ENCODE data around the gene TXNRD2.

Gene TXNRD2

DNA sequence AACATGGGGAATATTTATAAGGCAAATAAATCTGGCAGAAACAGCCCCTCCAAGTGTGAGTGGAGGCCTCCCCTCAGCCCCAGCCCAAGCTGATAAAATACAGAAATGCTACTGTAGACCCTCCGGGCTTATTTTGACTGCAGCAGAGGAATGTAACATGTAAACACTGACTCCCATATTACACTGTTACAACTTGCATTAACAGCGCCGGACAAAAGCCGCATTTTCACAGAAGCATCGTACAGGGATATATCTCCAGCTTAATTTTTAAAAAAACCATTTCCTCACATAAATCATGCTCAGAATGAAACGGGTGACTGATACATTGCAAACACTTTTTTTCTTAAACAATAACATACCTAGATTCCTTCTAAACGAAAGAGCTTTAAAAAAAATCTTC, 36.7 kb downstream of the TXNRD2 start:
- H3K36me3 Mint-ChIP-seq (ENCODE audit: low read depth) = peaks cover 1% of the 10 kb centered on the region
- no peaks in the 10 kb centered on the region for H3K27me3 Mint-ChIP-seq (ENCODE audit: low read depth)
- H3K9me3 Mint-ChIP-seq = no peaks in the 10 kb centered on the region
- H3K4me1 Mint-ChIP-seq (ENCODE audit: low read depth) = peaks cover 1% of the 10 kb centered on the region
- no peak overlapping the region for H3K27ac Mint-ChIP-seq
- H3K4me3 Mint-ChIP-seq = no peak overlapping the region

DNA sequence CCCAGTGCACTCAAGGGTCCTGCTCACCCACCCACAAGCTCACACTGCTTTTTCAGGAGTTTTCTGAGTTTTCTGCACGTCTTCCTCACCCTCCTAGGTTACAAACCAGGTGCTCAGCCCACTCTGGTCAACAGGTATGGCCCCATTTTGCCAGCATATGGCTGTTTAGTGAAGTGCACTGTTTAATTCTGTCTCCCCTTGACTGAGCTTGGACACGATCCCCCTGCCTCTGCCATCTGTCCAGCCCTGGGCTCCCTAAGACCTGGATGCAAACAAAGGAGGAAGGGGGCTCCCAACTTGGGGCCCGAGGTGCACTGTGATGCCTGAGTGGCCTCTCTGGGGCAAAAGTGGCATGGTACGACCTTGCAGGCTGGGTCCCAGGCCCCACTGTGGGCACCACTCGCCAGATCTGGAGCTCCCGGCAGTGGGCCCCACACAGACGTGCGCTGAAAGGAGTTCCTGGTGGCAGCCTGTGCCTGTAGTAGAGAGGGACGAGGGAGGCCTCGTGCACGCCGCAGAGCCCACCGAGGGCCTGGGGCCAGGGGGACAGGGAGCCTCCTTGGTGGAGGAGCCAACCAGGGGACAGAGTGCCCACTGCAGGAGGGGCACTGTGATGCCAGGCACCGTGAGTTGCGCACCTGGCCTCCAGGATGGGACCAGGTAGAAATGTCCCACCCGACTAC, 37.3 kb downstream of the TXNRD2 start:
- Mint-ChIP-seq H3K27me3 (ENCODE audit: low read depth) (no peaks in the 10 kb centered on the region), H3K27ac (no peak overlapping the region), H3K4me1 (ENCODE audit: low read depth) (no peaks in the 10 kb centered on the region), H3K9me3 (no peaks in the 10 kb centered on the region), H3K4me3 (no peak overlapping the region), H3K36me3 (ENCODE audit: low read depth) (no peaks in the 10 kb centered on the region)

DNA sequence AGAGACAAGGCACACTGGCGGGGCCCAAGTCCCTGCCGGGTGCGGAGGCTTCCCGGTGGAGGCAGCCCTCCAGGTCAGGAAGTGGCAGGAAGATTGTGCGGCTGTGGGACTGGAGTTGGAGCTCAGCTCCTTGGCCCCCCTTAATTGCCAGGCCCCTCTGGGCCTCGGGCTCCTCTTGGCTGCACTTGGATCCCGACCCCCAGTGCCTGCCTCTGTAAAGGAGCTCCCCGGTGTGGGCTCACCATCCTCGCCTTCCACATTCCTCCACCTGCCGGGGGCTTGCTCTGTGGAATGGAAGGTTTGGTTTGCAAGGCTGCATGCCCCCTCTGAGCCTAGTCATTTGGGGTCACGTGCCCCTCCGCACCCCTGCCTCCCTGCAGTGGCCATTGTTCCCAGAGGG, 38.1 kb downstream of the TXNRD2 start:
- Mint-ChIP-seq H3K4me1 (ENCODE audit: low read depth) (no peaks in the 10 kb centered on the region), H3K36me3 (ENCODE audit: low read depth) (no peaks in the 10 kb centered on the region), H3K27ac (no peak overlapping the region), H3K27me3 (ENCODE audit: low read depth) (no peaks in the 10 kb centered on the region), H3K9me3 (no peaks in the 10 kb centered on the region), H3K4me3 (no peak overlapping the region)

DNA sequence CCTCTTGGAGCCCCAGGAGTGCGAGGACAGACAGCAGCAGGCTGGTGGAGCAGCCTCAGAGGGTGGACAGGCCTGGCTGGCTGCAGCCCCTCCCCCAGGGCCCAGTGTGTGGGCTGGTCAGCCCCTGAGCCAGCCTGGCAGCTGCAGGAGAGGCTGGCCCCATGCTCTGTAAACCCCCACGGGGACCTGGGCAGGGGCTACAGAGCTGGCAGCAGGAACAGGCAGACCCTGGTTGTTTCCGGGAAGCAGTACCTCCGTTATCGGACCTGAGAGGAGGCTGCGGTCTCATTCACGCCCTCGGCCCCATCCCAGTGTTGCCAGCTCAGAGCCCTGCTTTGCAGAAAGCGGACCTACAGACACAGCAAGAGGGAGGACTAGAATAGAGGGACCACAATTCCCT, 38.6 kb downstream of the TXNRD2 start:
- Mint-ChIP-seq H3K27ac (no peak overlapping the region), H3K27me3 (ENCODE audit: low read depth) (no peaks in the 10 kb centered on the region), H3K4me1 (ENCODE audit: low read depth) (no peaks in the 10 kb centered on the region), H3K4me3 (no peak overlapping the region), H3K9me3 (no peaks in the 10 kb centered on the region), H3K36me3 (ENCODE audit: low read depth) (no peaks in the 10 kb centered on the region)

DNA sequence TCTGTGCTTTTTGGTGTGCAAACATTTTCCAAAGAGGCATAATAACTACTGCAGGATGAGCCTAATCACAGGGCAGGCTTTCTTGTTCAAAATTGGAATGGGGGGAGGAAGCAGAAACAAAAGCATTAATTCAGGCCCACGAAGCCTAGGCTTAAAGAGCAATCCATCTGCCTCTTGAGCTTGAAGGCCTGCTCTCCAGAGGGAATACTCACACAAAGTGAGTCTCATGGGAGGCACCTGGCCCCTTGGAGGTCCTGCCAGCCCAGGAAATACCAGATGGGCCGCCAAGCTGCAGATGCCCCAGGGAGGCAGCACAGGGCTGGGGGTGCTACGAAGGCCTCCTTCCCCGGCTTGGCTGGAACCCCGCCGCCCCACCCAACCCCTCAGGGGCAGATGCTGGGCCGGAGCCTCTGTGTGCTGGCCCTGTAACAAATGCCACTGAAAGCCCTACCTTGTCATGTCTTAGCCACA, 39.3 kb downstream of the TXNRD2 start:
- no peaks in the 10 kb centered on the region for H3K4me1 Mint-ChIP-seq (ENCODE audit: low read depth)
- no peaks in the 10 kb centered on the region for H3K36me3 Mint-ChIP-seq (ENCODE audit: low read depth)
- no peaks in the 10 kb centered on the region for H3K9me3 Mint-ChIP-seq
- H3K27ac Mint-ChIP-seq = no peak overlapping the region
- no peak overlapping the region for H3K4me3 Mint-ChIP-seq
- no peaks in the 10 kb centered on the region for H3K27me3 Mint-ChIP-seq (ENCODE audit: low read depth)

DNA sequence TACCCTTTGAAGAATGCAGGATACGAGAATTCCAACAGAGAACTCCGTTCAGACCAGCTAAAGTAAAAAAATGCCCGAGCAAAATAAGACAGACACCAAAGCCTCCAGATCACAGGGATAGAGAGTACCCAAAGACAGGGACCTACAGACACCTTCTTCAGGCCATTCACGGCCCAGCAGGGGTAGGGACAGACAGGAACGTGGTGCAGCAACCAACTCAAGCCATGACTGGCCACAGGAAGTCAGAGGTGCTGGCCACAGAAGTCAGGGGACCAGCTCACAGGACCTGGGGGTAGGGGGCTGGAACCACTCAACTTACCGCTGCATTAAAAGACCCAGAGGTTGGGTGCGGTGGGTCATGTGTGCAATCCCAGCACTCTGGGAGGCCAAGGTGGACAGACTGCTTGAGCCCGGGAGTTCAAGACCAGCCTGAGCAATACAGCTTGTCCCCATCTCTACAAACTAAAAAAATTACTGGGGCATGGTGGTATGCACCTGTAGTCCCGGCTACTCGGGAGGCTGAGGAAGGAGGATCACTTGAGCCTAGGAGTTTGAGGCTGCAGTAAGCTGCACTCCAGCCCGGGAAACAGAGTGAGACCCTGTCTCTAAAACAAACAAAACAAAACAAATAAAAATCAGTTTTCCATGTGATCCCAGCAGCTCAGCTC, 39.9 kb downstream of the TXNRD2 start:
- no peaks in the 10 kb centered on the region for H3K9me3 Mint-ChIP-seq
- H3K36me3 Mint-ChIP-seq (ENCODE audit: low read depth) = no peaks in the 10 kb centered on the region
- H3K4me1 Mint-ChIP-seq (ENCODE audit: low read depth) = peaks cover 1% of the 10 kb centered on the region
- H3K27me3 Mint-ChIP-seq (ENCODE audit: low read depth) = no peaks in the 10 kb centered on the region
- no peak overlapping the region for H3K4me3 Mint-ChIP-seq
- no peak overlapping the region for H3K27ac Mint-ChIP-seq

DNA sequence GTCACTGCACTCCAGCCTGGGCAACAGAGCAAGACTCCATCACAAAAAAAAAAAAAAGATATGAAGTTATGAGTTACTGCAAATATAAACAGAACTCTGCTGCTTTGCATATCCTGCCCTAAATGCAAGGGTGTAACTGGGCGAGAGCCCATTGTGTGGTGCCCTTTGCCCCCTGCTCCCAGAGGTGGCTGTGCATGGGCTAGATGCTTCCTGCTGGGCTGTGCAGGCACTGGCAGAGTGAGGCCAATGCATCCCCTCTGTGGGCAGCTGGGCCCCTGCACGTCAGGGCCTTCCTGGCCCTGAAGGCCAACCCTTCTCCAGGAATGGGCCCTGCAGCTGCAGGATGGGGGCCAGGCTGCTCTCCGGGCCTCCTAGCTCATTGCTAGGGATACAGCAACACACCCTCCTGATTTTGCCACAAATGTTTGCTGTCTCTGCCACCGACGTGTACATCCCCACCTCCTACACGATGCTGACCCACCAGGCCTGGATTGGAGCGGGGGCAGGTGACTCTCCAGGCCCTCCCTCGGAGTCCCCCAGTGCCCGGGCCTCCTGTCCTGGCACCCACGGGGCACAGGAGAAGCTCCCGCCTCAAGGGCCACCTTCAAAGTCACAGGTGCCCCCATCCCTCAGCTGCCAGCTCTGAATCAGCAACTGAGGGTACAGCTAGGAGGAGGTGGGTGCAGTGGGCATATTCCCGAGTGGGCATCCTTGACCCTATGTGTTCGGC, 40.7 kb downstream of the TXNRD2 start:
- peaks cover 1% of the 10 kb centered on the region for H3K4me1 Mint-ChIP-seq (ENCODE audit: low read depth)
- H3K4me3 Mint-ChIP-seq = no peak overlapping the region
- no peaks in the 10 kb centered on the region for H3K9me3 Mint-ChIP-seq
- no peak overlapping the region for H3K27ac Mint-ChIP-seq
- H3K36me3 Mint-ChIP-seq (ENCODE audit: low read depth) = no peaks in the 10 kb centered on the region
- H3K27me3 Mint-ChIP-seq (ENCODE audit: low read depth) = no peaks in the 10 kb centered on the region

DNA sequence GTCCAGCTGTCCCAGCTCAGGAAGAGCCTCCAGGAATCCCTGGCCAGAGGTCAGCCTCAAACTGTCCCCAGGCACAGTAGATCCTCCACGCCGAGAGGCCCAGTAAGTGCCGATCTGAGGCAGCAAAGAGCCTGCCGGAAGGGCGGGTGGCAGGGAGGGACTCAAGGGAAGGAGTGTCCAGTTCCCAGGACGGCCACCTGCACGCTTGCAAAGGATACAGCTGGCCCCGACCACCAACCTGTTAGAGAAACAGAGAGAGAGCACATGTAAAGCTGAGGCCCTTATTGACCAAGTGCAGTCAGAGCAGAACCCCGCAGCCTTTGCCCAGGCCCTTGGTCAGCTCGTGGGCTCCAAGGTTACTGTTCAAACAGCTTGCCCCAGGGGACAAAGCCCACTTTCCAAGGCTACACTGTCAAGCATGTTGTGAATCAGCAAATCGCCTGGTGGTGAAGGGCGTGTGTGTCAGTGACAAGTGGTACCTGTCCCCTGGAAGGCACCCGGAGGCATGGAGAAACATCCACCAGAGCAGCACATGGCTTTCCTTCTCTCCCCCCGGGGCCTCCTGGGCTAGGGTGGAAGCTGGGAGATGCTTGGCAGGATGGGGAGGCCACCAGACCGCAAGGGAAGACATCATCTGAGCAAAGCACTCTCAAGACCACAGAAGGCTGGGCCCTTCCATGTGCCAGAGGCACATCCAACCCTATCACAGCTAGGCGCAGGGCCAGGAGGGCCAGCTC, 42.6 kb downstream of the TXNRD2 start:
- no peak overlapping the region for H3K27ac Mint-ChIP-seq
- H3K27me3 Mint-ChIP-seq (ENCODE audit: low read depth) = no peaks in the 10 kb centered on the region
- H3K36me3 Mint-ChIP-seq (ENCODE audit: low read depth) = peaks cover 1% of the 10 kb centered on the region

DNA sequence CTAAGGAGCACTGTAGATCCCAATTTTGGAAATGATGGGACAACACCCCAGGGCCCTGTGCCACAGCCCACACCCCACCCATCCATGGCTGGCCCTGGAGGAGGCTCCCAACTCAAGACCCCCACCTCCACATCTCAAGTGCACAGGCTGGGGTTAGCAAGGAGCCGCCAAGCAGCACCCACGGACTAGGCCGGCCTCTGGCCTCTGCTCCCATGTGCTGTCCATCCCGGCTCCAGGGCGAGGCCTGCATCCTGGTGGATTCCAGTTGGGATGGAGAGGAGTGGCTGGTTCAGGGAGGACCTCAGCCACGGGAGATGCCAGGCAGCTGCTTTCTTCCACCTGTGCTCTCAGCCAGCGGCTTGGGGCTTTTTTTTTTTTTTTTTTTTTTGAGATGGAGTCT, 43.5 kb downstream of the TXNRD2 start:
- Mint-ChIP-seq H3K27me3 (ENCODE audit: low read depth) (no peaks in the 10 kb centered on the region), H3K27ac (no peak overlapping the region), H3K4me3 (no peak overlapping the region), H3K9me3 (no peaks in the 10 kb centered on the region), H3K4me1 (ENCODE audit: low read depth) (peaks cover 5% of the 10 kb centered on the region), H3K36me3 (ENCODE audit: low read depth) (peaks cover 1% of the 10 kb centered on the region)

More for the DNA sequence above, 42.6 kb downstream of the TXNRD2 start:
- H3K4me3 Mint-ChIP-seq = no peak overlapping the region
- H3K4me1 Mint-ChIP-seq (ENCODE audit: low read depth) = peaks cover 3% of the 10 kb centered on the region
- H3K9me3 Mint-ChIP-seq = no peaks in the 10 kb centered on the region

DNA sequence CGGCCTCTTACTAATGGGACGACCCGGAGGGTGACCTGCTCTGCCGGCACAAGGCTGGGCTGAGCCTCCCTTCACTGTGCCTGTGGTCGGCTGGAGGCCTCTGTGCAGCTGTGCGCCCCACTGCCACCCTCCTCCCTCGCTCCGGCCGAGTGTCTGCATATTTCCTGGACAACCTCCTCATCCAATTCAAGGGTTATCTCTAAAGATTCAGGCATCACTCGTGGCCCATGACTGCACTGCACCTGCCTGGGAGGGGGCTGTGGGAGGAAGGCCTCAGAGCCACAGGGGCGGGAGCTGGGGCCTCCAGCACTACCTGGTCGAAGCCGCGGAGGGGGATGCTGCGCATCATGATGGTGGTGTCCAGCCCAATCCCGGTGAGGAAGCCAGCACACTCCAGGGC, 43.9 kb downstream of the TXNRD2 start:
- H3K36me3 Mint-ChIP-seq (ENCODE audit: low read depth) = peaks cover 1% of the 10 kb centered on the region
- H3K27me3 Mint-ChIP-seq (ENCODE audit: low read depth) = no peaks in the 10 kb centered on the region
- H3K27ac Mint-ChIP-seq = no peak overlapping the region
- no peak overlapping the region for H3K4me3 Mint-ChIP-seq
- peaks cover 10% of the 10 kb centered on the region for H3K4me1 Mint-ChIP-seq (ENCODE audit: low read depth)
- H3K9me3 Mint-ChIP-seq = no peaks in the 10 kb centered on the region

DNA sequence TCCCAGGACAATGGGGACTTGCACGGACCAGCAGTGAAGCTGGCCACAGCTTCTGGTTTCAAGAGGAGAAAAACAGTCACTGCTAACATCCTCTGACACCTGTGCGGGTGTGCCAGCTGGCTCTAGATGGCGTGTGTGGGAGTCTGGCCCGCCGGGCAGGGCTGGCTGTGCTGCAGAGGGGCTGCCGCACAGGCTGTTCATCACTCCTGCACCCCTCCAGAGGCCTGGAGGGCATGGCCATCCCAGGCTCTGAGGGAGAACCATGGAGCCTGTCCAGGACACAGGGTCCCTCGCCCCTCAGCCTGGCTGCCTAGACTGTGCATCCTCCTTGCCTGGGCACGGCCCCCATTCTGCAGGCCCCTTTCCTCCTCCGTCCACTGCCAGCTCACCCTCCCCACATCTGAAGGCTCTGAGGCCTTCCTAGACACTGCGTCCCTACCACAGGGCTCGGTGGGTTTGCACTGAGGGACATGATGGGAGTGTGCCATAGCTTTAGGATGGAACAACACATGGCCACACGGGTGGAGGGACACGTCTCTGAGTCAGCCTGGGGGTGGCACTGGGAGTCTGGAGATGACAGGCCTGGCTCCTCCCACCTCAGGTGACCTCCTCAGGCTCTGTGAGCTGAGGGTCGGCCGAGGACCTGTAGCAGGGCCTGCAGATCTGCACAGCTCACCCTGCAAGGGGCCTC, 44.8 kb downstream of the TXNRD2 start:
- Mint-ChIP-seq H3K36me3 (ENCODE audit: low read depth) (peaks cover 1% of the 10 kb centered on the region), H3K27ac (no peak overlapping the region), H3K9me3 (no peaks in the 10 kb centered on the region), H3K4me3 (no peak overlapping the region), H3K27me3 (ENCODE audit: low read depth) (no peaks in the 10 kb centered on the region), H3K4me1 (ENCODE audit: low read depth) (peaks cover 19% of the 10 kb centered on the region)

DNA sequence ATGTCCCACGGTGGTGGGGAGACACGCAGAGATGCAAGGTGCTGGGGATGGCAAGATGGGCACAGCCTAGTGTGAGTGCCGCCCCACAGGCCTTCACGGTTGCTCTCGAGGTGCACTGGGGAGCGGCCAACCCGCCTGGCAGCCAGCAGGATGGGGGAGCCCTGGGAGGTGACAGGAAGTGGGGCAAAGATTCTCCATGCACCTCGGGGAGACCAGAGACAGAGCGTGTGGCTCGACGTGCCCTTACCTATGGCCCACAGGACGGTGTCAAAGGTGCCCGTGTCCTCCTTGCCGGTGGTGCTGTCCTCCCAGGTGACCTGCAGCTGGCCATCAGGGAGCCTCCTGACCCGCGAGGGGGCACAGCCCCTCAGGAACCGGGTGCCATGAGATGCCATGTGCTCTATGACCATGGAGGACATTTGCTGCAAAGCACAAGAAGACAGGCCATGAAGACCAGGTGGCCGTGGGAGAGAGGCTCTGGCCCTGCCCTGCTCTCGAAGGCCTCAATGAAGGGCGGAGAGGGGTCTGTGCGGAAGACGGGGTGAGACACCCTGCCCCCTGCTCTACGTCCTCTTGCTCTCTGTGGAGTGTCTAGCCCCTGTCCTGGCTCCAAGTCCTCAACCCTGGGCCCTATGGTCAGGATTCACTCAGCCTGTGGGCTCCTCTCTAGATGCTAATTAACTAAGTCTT, 46.3 kb downstream of the TXNRD2 start:
- no peaks in the 10 kb centered on the region for H3K9me3 Mint-ChIP-seq
- H3K36me3 Mint-ChIP-seq (ENCODE audit: low read depth) = peaks cover 1% of the 10 kb centered on the region
- H3K4me1 Mint-ChIP-seq (ENCODE audit: low read depth) = peaks cover 32% of the 10 kb centered on the region
- no peak overlapping the region for H3K4me3 Mint-ChIP-seq
- no peaks in the 10 kb centered on the region for H3K27me3 Mint-ChIP-seq (ENCODE audit: low read depth)
- no peak overlapping the region for H3K27ac Mint-ChIP-seq

DNA sequence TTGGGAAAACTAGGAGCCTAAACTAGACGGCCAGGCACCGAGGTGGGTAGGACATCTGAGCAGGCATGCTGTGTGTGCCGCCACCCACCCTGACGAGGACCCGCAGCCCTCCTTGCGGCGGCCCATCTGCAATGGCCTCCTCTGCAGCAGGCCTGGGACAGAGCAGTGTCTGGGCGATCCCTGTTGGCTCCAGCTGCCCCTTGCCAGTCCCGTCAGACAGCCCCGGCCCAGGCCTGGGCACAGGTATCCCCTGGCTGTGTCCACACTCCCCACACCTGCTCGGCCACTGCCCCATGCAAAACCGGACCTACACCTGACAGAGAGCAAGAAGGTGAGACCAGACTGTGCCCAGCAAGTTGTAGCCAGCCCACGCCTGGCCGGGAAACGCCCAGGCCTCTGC, 48.3 kb downstream of the TXNRD2 start:
- Mint-ChIP-seq H3K36me3 (ENCODE audit: low read depth) (peaks cover 1% of the 10 kb centered on the region), H3K27me3 (ENCODE audit: low read depth) (no peaks in the 10 kb centered on the region), H3K9me3 (no peaks in the 10 kb centered on the region), H3K27ac (no peak overlapping the region), H3K4me3 (no peak overlapping the region), H3K4me1 (ENCODE audit: low read depth) (peaks cover 39% of the 10 kb centered on the region)
